DOHH2 (cell line): ENCODE data around the gene SYVN1.

Experiments
- H3F3A ChIP-seq: fragments of 200-600 bp; sonication (generic), shearing (Covaris generic); 2 replicates; pipeline ENCODE4 v1.6.0; 2016; ENCODE audit warnings: antibody characterized with exemption, mild to moderate bottlenecking; ENCODE audit not compliant: control insufficient read depth, insufficient read depth
- H3K27ac ChIP-seq: fragments of 200-600 bp; sonication (generic); 2 replicates; pipeline ENCODE4 v1.5.1; 2014; ENCODE audit warnings: low read depth, mild to moderate bottlenecking, low read length, moderate library complexity
- H3K27me3 ChIP-seq: fragments of 200-600 bp; sonication (generic); 2 replicates; pipeline ENCODE4 v1.6.1; 2014; ENCODE audit warnings: mild to moderate bottlenecking, low read length, mixed read lengths; ENCODE audit not compliant: control insufficient read depth
- H3K36me3 ChIP-seq: fragments of 200-600 bp; sonication (generic); 2 replicates; pipeline ENCODE4 v1.6.1; 2014; ENCODE audit warnings: mild to moderate bottlenecking, low read length, moderate library complexity, mixed read lengths; ENCODE audit not compliant: control insufficient read depth
- H3K4me1 ChIP-seq: fragments of 200-600 bp; sonication (generic); 2 replicates; pipeline ENCODE4 v1.6.1; 2014; ENCODE audit warnings: mild to moderate bottlenecking, low read length, mixed read lengths; ENCODE audit not compliant: control insufficient read depth
- H3K4me2 ChIP-seq: fragments of 200-600 bp; sonication (generic); 2 replicates; pipeline ENCODE4 v1.6.0; 2014; ENCODE audit warnings: mild to moderate bottlenecking, low read length, moderate library complexity
- H3K4me3 ChIP-seq: fragments of 200-600 bp; sonication (generic); 2 replicates; pipeline ENCODE4 v1.5.1; 2014; ENCODE audit warnings: mild to moderate bottlenecking, low read length, mixed read lengths
- H3K79me2 ChIP-seq: fragments of 200-600 bp; sonication (generic); 2 replicates; pipeline ENCODE4 v1.6.1; 2014; ENCODE audit warnings: mild to moderate bottlenecking, low read length, mixed read lengths; ENCODE audit not compliant: control insufficient read depth
- H3K9me2 ChIP-seq: fragments of 200-600 bp; sonication (generic); replicated peaks from 2 replicates; pipeline ENCODE4 v1.6.1; 2014; ENCODE audit warnings: mild to moderate bottlenecking, low read length, mixed read lengths; ENCODE audit not compliant: control insufficient read depth
- H3K9me3 ChIP-seq: fragments of 200-600 bp; sonication (generic); 2 replicates; pipeline ENCODE4 v1.6.1; 2014; ENCODE audit warnings: antibody characterized with exemption, low read length, mixed read lengths; ENCODE audit not compliant: control insufficient read depth, insufficient read depth
- H4K20me1 ChIP-seq: fragments of 200-600 bp; sonication (generic); 2 replicates; pipeline ENCODE4 v1.6.0; 2014; ENCODE audit warnings: low read depth, mild to moderate bottlenecking, antibody characterized with exemption, low read length, moderate library complexity; ENCODE audit not compliant: control insufficient read depth, insufficient read depth
- CTCF ChIP-seq: fragments of 200-600 bp; sonication (generic); IDR thresholded peaks from one replicate; pipeline ENCODE4 v1.5.1; 2014; ENCODE audit warnings: antibody characterized with exemption, mild to moderate bottlenecking, low read depth, low read length; ENCODE audit not compliant: poor library complexity, severe bottlenecking
- EZH2phosphoT487 ChIP-seq: fragments of 200-600 bp; sonication (generic); IDR thresholded peaks from 2 replicates; pipeline ENCODE4 v1.6.1; 2017; ENCODE audit warnings: borderline replicate concordance, mild to moderate bottlenecking, antibody characterized with exemption, low read length, moderate library complexity, mixed read lengths

SYVN1 gene

GRCh38 chr11:65116370-65117205 lies 17.7 kb downstream of the SYVN1 start:
- Histone ChIP-seq H3K9me2 (no peaks in the 10 kb centered on the region), H3F3A (peaks cover 45% of the 10 kb centered on the region), H3K9me3 (no peaks in the 10 kb centered on the region), H3K79me2 (peaks cover 77% of the 10 kb centered on the region), H3K27me3 (no peaks in the 10 kb centered on the region), H3K36me3 (peaks cover 76% of the 10 kb centered on the region), H3K4me2 (peak overlapping the region; percentile 91), H4K20me1 (peaks cover 3% of the 10 kb centered on the region; the same call in 1 of the 2 replicates), H3K4me1 (peaks cover 74% of the 10 kb centered on the region), H3K4me3 (peak overlapping the region; percentile 85), H3K27ac (peak overlapping the region; percentile 80)
- no peak for TF ChIP-seq CTCF
- TF ChIP-seq EZH2phosphoT487, result no peak

- peaks cover 39% of the 10 kb centered on the region for H3F3A ChIP-seq
- H3K79me2 ChIP-seq, result peaks cover 67% of the 10 kb centered on the region
- no peaks in the 10 kb centered on the region for H3K9me2 ChIP-seq
- peaks cover 78% of the 10 kb centered on the region for H3K4me1 ChIP-seq
- peak overlapping the region; percentile 91 for H3K4me2 ChIP-seq
- H3K9me3 ChIP-seq, result no peaks in the 10 kb centered on the region
- H4K20me1 ChIP-seq, result no peaks in the 10 kb centered on the region; the same call in 1 of the 2 replicates
- H3K27ac ChIP-seq, result no peak overlapping the region
- H3K27me3 ChIP-seq, result no peaks in the 10 kb centered on the region
- TF ChIP-seq CTCF (no peak), EZH2phosphoT487 (no peak)
- peaks cover 74% of the 10 kb centered on the region for H3K36me3 ChIP-seq
- H3K4me3 ChIP-seq, result peak overlapping the region; percentile 85
These were observed 18.8 kb downstream of the SYVN1 start for GRCh38 chr11:65115361-65116082.

- TF ChIP-seq EZH2phosphoT487 (no peak), CTCF (no peak)
- H4K20me1 ChIP-seq, result no peaks in the 10 kb centered on the region
- H3K79me2 ChIP-seq, result peaks cover 58% of the 10 kb centered on the region
- H3K4me3 ChIP-seq, result no peak overlapping the region
- peaks cover 69% of the 10 kb centered on the region for H3K36me3 ChIP-seq
- H3F3A ChIP-seq, result peaks cover 30% of the 10 kb centered on the region
- peaks cover 74% of the 10 kb centered on the region for H3K4me1 ChIP-seq
- no peaks in the 10 kb centered on the region for H3K9me3 ChIP-seq
- H3K9me2 ChIP-seq, result no peaks in the 10 kb centered on the region
- H3K4me2 ChIP-seq, result peak overlapping the region; percentile 98; the same call in 1 of the 2 replicates
- H3K27ac ChIP-seq, result no peak overlapping the region
- no peaks in the 10 kb centered on the region for H3K27me3 ChIP-seq
These were observed 19.7 kb downstream of the SYVN1 start for GRCh38 chr11:65114538-65115171.
